Measurements from ENCODE around the gene ADIG.
A peak's percentile ranks its signal among the peaks of the same experiment; 100 is the strongest.

The ADIG gene

DNA sequence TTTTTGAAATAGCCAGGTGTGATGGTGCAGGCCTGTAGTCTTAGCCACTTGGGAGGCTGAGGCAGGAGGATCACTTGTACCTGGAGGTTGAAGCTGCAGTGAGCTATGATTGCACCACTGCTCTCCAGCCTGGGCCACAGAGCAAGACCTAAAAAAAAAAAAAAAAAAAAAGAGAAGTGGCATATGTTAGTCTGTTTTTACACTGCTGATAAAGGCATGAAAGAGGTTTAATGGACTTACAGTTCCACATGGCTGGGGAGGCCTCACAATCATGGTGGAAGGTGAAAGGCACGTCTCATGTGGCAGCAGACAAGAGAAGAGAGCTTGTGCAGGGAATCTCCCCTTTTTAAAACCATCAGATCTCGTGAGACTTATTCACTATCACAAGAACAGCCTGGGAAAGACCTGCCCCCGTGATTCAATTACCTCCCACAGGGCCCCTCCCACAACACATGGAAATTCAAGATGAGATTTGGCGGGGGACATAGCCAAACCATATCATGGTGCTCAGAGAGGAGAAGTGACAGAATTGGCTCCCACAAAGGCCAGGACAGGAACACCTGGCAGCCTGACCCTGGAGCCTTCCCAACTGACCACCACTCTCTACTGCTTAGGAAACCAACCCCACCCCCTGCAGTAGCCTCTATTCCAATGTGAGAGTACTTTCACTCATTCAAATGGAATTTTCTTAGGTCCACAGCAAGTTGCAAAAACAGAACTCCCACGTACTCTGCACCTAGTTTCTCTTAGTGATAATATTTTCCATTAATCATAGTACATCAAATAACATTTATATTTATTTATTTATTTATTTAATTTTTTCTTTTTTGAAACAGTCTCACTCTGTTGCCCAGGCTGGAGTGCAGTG, 50.4 kb downstream of the ADIG start:
- DNase-seq (ENCODE audit: low read depth, low spot score) = no peak
- Histone ChIP-seq H3K9me3 (ENCODE audit: control insufficient read depth, insufficient read depth, low read length) (no peaks in the 10 kb centered on the region), H3K4me1 (ENCODE audit: control insufficient read depth, insufficient read depth, low read length) (no peaks in the 10 kb centered on the region), H3K4me3 (ENCODE audit: low read length) (no peak overlapping the region), H3K27ac (ENCODE audit: low read length) (no peak overlapping the region), H3K36me3 (ENCODE audit: control insufficient read depth, insufficient read depth, low read length) (no peaks in the 10 kb centered on the region), H3K27me3 (ENCODE audit: control insufficient read depth, insufficient read depth, low read length) (no peaks in the 10 kb centered on the region)
- no CpG with 5 or more reads among the region's 5 CpGs for WGBS (ENCODE audit: insufficient coverage, insufficient read length)

- H3K36me3 ChIP-seq (ENCODE audit: control insufficient read depth, insufficient read depth, low read length) = no peaks in the 10 kb centered on the region
- H3K27ac ChIP-seq (ENCODE audit: low read length) = no peak overlapping the region
- H3K9me3 ChIP-seq (ENCODE audit: control insufficient read depth, insufficient read depth, low read length) = no peaks in the 10 kb centered on the region
- no peaks in the 10 kb centered on the region for H3K4me1 ChIP-seq (ENCODE audit: control insufficient read depth, insufficient read depth, low read length)
- no peak overlapping the region for H3K4me3 ChIP-seq (ENCODE audit: low read length)
- no CpG with 5 or more reads among the region's 13 CpGs for WGBS (ENCODE audit: insufficient coverage, insufficient read length)
- no peaks in the 10 kb centered on the region for H3K27me3 ChIP-seq (ENCODE audit: control insufficient read depth, insufficient read depth, low read length)
- peak; percentile 47 for DNase-seq (ENCODE audit: low read depth, low spot score)
Measured at GRCh38 chr20:38633577-38634093, 52.6 kb downstream of the ADIG start.

- Histone ChIP-seq H3K4me3 (ENCODE audit: low read length) (no peak overlapping the region), H3K9me3 (ENCODE audit: control insufficient read depth, insufficient read depth, low read length) (no peaks in the 10 kb centered on the region), H3K4me1 (ENCODE audit: control insufficient read depth, insufficient read depth, low read length) (no peaks in the 10 kb centered on the region), H3K27ac (ENCODE audit: low read length) (no peak overlapping the region), H3K27me3 (ENCODE audit: control insufficient read depth, insufficient read depth, low read length) (no peaks in the 10 kb centered on the region), H3K36me3 (ENCODE audit: control insufficient read depth, insufficient read depth, low read length) (no peaks in the 10 kb centered on the region)
- WGBS (ENCODE audit: insufficient coverage, insufficient read length) = no CpG with 5 or more reads among the region's 3 CpGs
- no peak for DNase-seq (ENCODE audit: low read depth, low spot score)
Measured at GRCh38 chr20:38635721-38636288, 54.8 kb downstream of the ADIG start.
